ENCODE results near the gene KCNH2. TPM values are rescaled to one million over a fixed set of nuclear protein-coding genes. Genes with fewer than 3 reads are reported as not detected.

The KCNH2 gene
- total RNA-seq, 1 experiment from 2014 or later = 1.8 TPM

DNA sequence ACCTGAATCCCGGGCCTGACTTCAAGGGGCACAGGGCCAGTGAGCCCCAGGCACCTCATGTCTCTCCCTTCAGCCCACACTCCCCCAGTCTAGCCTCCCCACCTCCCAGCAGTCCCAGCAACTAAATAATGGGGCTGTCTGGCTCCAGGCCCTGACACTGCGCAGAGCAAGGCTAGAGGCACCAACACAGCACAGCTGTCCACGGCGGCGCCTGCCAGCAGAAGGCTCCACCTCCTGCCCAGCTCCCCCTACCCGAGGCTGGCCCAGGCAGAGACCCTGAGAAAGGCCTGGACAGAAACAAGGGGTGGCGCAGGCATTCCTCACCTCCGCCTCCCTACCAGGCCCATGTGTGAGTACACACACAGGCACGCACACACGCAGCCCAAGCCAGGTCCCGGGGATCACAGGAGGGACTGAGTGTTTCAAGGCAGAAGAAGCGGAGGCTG, 6.1 kb downstream of the KCNH2 start:
- Histone ChIP-seq H3K36me3 (ENCODE audit: control insufficient read depth, insufficient read depth, low read length) (no peaks in the 10 kb centered on the region), H3K27me3 (ENCODE audit: control insufficient read depth, insufficient read depth, low read length) (no peaks in the 10 kb centered on the region), H3K4me3 (ENCODE audit: low read depth in 2 of 2, low read length in 2 of 2) (no peak overlapping the region), H3K9me3 (ENCODE audit: control insufficient read depth, insufficient read depth, low read depth, low read length) (no peaks in the 10 kb centered on the region), H3K4me1 (ENCODE audit: control insufficient read depth, insufficient read depth, low read length) (peaks cover 16% of the 10 kb centered on the region), H3K27ac (ENCODE audit: low read length) (no peak overlapping the region)
- DNase-seq (ENCODE audit: low read depth, low spot score) = no peak
- ATAC-seq = no peak
- in situ Hi-C loops (cut with HindIII; ENCODE audit: low pct_unique_long_range_greater_than_20kb, low sequenced_read_pairs) = no loop called here
- no TSS peak for BruUV-seq (replicated peaks)
- ChIA-PET POLR2A (no interaction called here), CTCF (no interaction called here)
- TF ChIP-seq SIN3A (IDR thresholded peaks at IDR 0.05; ENCODE audit: borderline replicate concordance, insufficient read depth, low read depth, low read length) (no peak), TCF7L2 (IDR thresholded peaks at IDR 0.05; ENCODE audit: low read depth, low read length) (no peak), POLR2AphosphoS5 (IDR thresholded peaks at IDR 0.05; ENCODE audit: low read depth, low read length) (no peak)
- TF ChIP-seq, protein P1, sequence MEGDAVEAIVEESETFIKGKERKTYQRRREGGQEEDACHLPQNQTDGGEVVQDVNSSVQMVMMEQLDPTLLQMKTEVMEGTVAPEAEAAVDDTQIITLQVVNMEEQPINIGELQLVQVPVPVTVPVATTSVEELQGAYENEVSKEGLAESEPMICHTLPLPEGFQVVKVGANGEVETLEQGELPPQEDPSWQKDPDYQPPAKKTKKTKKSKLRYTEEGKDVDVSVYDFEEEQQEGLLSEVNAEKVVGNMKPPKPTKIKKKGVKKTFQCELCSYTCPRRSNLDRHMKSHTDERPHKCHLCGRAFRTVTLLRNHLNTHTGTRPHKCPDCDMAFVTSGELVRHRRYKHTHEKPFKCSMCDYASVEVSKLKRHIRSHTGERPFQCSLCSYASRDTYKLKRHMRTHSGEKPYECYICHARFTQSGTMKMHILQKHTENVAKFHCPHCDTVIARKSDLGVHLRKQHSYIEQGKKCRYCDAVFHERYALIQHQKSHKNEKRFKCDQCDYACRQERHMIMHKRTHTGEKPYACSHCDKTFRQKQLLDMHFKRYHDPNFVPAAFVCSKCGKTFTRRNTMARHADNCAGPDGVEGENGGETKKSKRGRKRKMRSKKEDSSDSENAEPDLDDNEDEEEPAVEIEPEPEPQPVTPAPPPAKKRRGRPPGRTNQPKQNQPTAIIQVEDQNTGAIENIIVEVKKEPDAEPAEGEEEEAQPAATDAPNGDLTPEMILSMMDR (IDR thresholded peaks at IDR 0.05) = no peak
- TF ChIP-seq, protein P2, sequence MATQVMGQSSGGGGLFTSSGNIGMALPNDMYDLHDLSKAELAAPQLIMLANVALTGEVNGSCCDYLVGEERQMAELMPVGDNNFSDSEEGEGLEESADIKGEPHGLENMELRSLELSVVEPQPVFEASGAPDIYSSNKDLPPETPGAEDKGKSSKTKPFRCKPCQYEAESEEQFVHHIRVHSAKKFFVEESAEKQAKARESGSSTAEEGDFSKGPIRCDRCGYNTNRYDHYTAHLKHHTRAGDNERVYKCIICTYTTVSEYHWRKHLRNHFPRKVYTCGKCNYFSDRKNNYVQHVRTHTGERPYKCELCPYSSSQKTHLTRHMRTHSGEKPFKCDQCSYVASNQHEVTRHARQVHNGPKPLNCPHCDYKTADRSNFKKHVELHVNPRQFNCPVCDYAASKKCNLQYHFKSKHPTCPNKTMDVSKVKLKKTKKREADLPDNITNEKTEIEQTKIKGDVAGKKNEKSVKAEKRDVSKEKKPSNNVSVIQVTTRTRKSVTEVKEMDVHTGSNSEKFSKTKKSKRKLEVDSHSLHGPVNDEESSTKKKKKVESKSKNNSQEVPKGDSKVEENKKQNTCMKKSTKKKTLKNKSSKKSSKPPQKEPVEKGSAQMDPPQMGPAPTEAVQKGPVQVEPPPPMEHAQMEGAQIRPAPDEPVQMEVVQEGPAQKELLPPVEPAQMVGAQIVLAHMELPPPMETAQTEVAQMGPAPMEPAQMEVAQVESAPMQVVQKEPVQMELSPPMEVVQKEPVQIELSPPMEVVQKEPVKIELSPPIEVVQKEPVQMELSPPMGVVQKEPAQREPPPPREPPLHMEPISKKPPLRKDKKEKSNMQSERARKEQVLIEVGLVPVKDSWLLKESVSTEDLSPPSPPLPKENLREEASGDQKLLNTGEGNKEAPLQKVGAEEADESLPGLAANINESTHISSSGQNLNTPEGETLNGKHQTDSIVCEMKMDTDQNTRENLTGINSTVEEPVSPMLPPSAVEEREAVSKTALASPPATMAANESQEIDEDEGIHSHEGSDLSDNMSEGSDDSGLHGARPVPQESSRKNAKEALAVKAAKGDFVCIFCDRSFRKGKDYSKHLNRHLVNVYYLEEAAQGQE (IDR thresholded peaks at IDR 0.05; ENCODE audit: insufficient read depth in 1 of 2, low read depth in 2 of 2, low read length in 1 of 2) = no peak
- intact Hi-C loops (cut with micrococcal nuclease; ENCODE audit: unreplicated experiment) = no loop called here

- BruUV-seq (replicated peaks) = no TSS peak
- ChIA-PET POLR2A (no interaction called here), CTCF (interaction anchor here (0.5 kb wide), 1 partner anchor 43 kb away, joined by 3 read pairs; no protein-coding TSS in a partner anchor)
- no peak overlapping the region for H3K27ac ChIP-seq (ENCODE audit: low read length)
- DNase-seq (ENCODE audit: low read depth, low spot score) = no peak
- intact Hi-C loops (cut with micrococcal nuclease; ENCODE audit: unreplicated experiment) = no loop called here
- TF ChIP-seq POLR2AphosphoS5 (IDR thresholded peaks at IDR 0.05; ENCODE audit: low read depth, low read length) = no peak
- TF ChIP-seq SIN3A (IDR thresholded peaks at IDR 0.05; ENCODE audit: borderline replicate concordance, insufficient read depth, low read depth, low read length) = no peak
- TF ChIP-seq, protein P1 (IDR thresholded peaks at IDR 0.05) = no peak
- TF ChIP-seq, protein P2 (IDR thresholded peaks at IDR 0.05; ENCODE audit: insufficient read depth in 1 of 2, low read depth in 2 of 2, low read length in 1 of 2) = no peak
- no peak for TF ChIP-seq TCF7L2 (IDR thresholded peaks at IDR 0.05; ENCODE audit: low read depth, low read length)
- H3K4me1 ChIP-seq (ENCODE audit: control insufficient read depth, insufficient read depth, low read length) = peaks cover 14% of the 10 kb centered on the region
- no peaks in the 10 kb centered on the region for H3K27me3 ChIP-seq (ENCODE audit: control insufficient read depth, insufficient read depth, low read length)
- in situ Hi-C loops (cut with HindIII; ENCODE audit: low pct_unique_long_range_greater_than_20kb, low sequenced_read_pairs) = no loop called here
- no peak overlapping the region for H3K4me3 ChIP-seq (ENCODE audit: low read depth in 2 of 2, low read length in 2 of 2)
- ATAC-seq = no peak
- H3K9me3 ChIP-seq (ENCODE audit: control insufficient read depth, insufficient read depth, low read depth, low read length) = no peaks in the 10 kb centered on the region
- no peaks in the 10 kb centered on the region for H3K36me3 ChIP-seq (ENCODE audit: control insufficient read depth, insufficient read depth, low read length)
Measured at GRCh38 chr7:150971242-150972022, 6.7 kb downstream of the KCNH2 start.
